Suprapubic skin (tissue), 4 donors: ENCODE results near the gene NR6A1. TPM values are rescaled to one million over a fixed set of nuclear protein-coding genes. Genes with fewer than 3 reads are reported as not detected.
"Not testable (repeated sequence)": the region's sequence is repeated elsewhere in the genome, so short reads cannot be mapped to it uniquely, and the experiment has no call there.

Source experiments
- DNase-seq, 2 donors: peaks; one replicate each; pipeline ENCODE4 v3.0.0-alpha.2; 2019; ENCODE audit warnings: low spot score in 2 of 2
- H3K27ac ChIP-seq: fragments of 200-600 bp; sonication (generic); one replicate; pipeline ENCODE4 v1.5.1; 2019
- H3K27me3 ChIP-seq: fragments of 200-600 bp; sonication (generic); one replicate; pipeline ENCODE4 v1.5.1; 2019
- H3K36me3 ChIP-seq: fragments of 200-600 bp; sonication (generic); one replicate; pipeline ENCODE4 v1.5.1; 2019
- H3K4me1 ChIP-seq: fragments of 200-600 bp; sonication (generic); one replicate; pipeline ENCODE4 v1.5.1; 2019
- H3K4me3 ChIP-seq: fragments of 200-600 bp; sonication (generic); one replicate; pipeline ENCODE4 v1.5.1; 2019; ENCODE audit warnings: mild to moderate bottlenecking
- H3K9me3 ChIP-seq: fragments of 200-600 bp; sonication (generic); one replicate; pipeline ENCODE4 v1.5.1; 2019
- CTCF ChIP-seq, 2 donors: fragments of 200-600 bp in 1 of 2; fragments of 450-650 bp in 1 of 2; sonication (generic) in 1 of 2; IDR thresholded peaks; one replicate each; pipeline ENCODE4 v1.5.1; 2016 to 2019; ENCODE audit warnings: antibody characterized with exemption in 2 of 2, mild to moderate bottlenecking in 1 of 2, moderate library complexity in 1 of 2
- EP300 ChIP-seq: sonication (generic); formaldehyde crosslinking; IDR thresholded peaks from one replicate; pipeline ENCODE4 v1.6.1; 2017; ENCODE audit warnings: antibody characterized with exemption
- POLR2A ChIP-seq, 2 donors: fragments of 450-650 bp; IDR thresholded peaks; one replicate each; pipeline ENCODE4 v1.6.1; 2017; ENCODE audit warnings: antibody characterized with exemption in 2 of 2, mild to moderate bottlenecking in 2 of 2, moderate library complexity in 2 of 2
- POLR2AphosphoS5 ChIP-seq, 3 donors: sonication (generic); formaldehyde crosslinking; IDR thresholded peaks; one replicate each; pipeline ENCODE4 v1.6.1; 2017; ENCODE audit warnings: antibody characterized with exemption in 3 of 3
- WGBS: methylation state at CpG from one replicate; pipeline ENCODE4 v1.1.5; 2018; 5-methylcytosine and 5-hydroxymethylcytosine counted together
- total RNA-seq, 4 donors: library from RNA; depleted of rRNA; stranded (reverse); fragments of >200 nt; gene quantifications; one replicate each; pipeline ENCODE4 v1.1.0, GENCODE V29; 2016

NR6A1 gene
- total RNA-seq, 4 donors from 2014 or later: 6.5 to 10.1 (median 6.8) TPM

DNA sequence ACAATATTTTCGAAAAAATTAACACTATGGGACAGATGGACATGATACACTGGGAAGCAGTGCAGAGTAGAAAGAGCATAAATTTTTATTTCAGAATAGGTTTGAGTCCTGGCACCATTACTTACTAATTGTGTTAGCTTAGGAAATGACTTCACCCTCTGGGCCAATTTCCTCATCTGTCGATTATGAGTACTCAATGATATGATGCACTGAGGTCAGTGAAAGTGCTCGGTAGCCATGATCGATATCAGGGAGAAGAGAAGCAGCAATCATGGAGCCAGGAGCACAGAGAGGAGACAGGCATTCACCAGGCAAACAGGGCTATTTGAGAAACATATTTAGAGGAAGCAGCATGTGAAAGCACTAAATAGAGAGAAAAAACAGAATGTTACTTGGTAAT, 29.4 kb downstream of the NR6A1 start:
- TF ChIP-seq POLR2A (IDR thresholded peaks at IDR 0.05) (no peak), POLR2AphosphoS5 (IDR thresholded peaks at IDR 0.05) (no peak), CTCF (IDR thresholded peaks at IDR 0.05) (no peak), EP300 (no peak)
- H3K27ac ChIP-seq: no peak overlapping the region

DNA sequence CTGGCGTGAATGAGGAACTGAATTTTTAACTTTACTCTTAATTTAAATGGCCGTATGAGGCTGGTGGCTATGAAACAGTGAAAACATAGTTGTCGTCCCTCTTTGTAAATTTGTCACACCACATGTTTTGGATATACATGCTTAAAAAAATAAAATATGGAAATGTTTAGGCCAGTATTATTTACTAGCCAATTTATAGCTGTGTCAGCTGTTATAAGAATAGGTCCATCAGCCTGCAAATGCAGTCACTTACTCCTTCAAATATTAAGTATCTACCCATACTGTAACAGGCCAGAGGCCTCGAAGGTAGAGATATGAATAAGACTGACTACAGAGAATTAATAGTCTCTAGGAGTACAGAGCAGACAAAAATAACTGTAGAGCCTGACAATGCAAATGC, 30.0 kb downstream of the NR6A1 start:
- TF ChIP-seq EP300: no peak
- no peak for TF ChIP-seq POLR2AphosphoS5 (IDR thresholded peaks at IDR 0.05)
- TF ChIP-seq CTCF (IDR thresholded peaks at IDR 0.05): no peak
- TF ChIP-seq POLR2A (IDR thresholded peaks at IDR 0.05): no peak
- Histone ChIP-seq H3K9me3 (no peaks in the 10 kb centered on the region), H3K4me3 (no peak overlapping the region), H3K36me3 (no peaks in the 10 kb centered on the region), H3K4me1 (no peaks in the 10 kb centered on the region), H3K27ac (no peak overlapping the region), H3K27me3 (no peaks in the 10 kb centered on the region)
- 95% methylated on average over 4 of the region's 4 CpGs for WGBS
- no peak for DNase-seq

More for the DNA sequence above, 29.4 kb downstream of the NR6A1 start:
- no peaks in the 10 kb centered on the region for H3K4me1 ChIP-seq
- no peak overlapping the region for H3K4me3 ChIP-seq
- H3K27me3 ChIP-seq: no peaks in the 10 kb centered on the region
- no peaks in the 10 kb centered on the region for H3K9me3 ChIP-seq
- DNase-seq: no peak
- H3K36me3 ChIP-seq: no peaks in the 10 kb centered on the region
- 77% methylated on average over 4 of the region's 4 CpGs for WGBS

GRCh38 chr9:124739360-124739759, 31.8 kb downstream of the NR6A1 start:
- 93% methylated on average over 2 of the region's 2 CpGs for WGBS
- TF ChIP-seq EP300 (no peak), CTCF (IDR thresholded peaks at IDR 0.05) (no peak), POLR2AphosphoS5 (IDR thresholded peaks at IDR 0.05) (no peak), POLR2A (IDR thresholded peaks at IDR 0.05) (no peak)
- no peak overlapping the region for H3K4me3 ChIP-seq
- no peak overlapping the region for H3K27ac ChIP-seq
- no peaks in the 10 kb centered on the region for H3K9me3 ChIP-seq
- no peaks in the 10 kb centered on the region for H3K27me3 ChIP-seq
- H3K36me3 ChIP-seq: no peaks in the 10 kb centered on the region
- peaks cover 10% of the 10 kb centered on the region for H3K4me1 ChIP-seq
- DNase-seq: no peak

DNA sequence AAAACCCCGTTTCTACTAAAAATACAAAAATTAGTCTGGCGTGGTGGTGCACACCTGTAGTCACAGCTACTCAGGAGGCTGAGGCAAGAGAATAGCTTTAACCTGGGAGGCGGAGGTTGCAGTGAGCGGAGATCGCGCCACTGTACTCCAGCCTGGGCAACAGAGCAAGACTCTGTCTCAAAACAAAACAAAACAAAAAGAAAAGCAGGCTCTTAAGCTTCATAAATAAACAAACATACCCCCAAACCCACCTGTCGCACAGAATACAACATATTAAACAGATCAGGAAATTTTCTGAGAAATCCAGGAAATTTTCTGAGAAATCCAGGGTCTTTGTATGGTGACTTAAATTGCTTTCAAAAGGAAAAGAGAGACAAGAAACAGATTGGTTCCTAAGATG, 33.0 kb downstream of the NR6A1 start:
- DNase-seq, H3K4me3 ChIP-seq, H3K9me3 ChIP-seq, H3K27me3 ChIP-seq, H3K36me3 ChIP-seq, H3K27ac ChIP-seq: not testable (repeated sequence)
- WGBS: 96% methylated on average over 7 of the region's 7 CpGs
- H3K4me1 ChIP-seq: peaks cover 13% of the 10 kb centered on the region

DNA sequence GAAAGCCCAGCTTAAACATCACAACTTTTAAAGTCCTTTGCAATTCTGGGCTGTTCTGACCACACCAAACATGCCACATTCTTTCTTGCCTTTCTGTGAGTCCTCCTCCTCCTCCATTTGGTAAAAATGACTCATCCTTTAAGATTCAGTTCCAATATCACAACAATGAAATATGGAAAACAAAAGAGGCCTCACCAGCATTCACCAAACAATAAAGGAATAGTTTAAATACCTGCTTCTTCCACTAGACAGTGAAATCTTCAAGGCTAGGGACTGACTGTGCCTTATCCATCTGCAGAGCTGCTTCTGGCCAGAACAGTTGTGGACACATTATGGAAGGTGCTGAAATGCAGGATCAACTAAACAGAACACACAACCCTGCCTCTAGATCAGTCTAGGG, 36.0 kb downstream of the NR6A1 start:
- no peaks in the 10 kb centered on the region for H3K9me3 ChIP-seq
- no peak overlapping the region for H3K4me3 ChIP-seq
- no peak for DNase-seq
- no peaks in the 10 kb centered on the region for H3K27me3 ChIP-seq
- peak overlapping the region; percentile 72 for H3K27ac ChIP-seq
- no peaks in the 10 kb centered on the region for H3K36me3 ChIP-seq
- TF ChIP-seq EP300: no peak
- peaks cover 13% of the 10 kb centered on the region for H3K4me1 ChIP-seq

GRCh38 chr9:124734741-124735083, 36.4 kb downstream of the NR6A1 start:
- peak overlapping the region; percentile 72 for H3K27ac ChIP-seq
- H3K4me1 ChIP-seq: peaks cover 13% of the 10 kb centered on the region
- not testable (repeated sequence) for DNase-seq, H3K27me3 ChIP-seq, H3K4me3 ChIP-seq, H3K9me3 ChIP-seq, H3K36me3 ChIP-seq
- 86% methylated on average over 7 of the region's 7 CpGs for WGBS

DNA sequence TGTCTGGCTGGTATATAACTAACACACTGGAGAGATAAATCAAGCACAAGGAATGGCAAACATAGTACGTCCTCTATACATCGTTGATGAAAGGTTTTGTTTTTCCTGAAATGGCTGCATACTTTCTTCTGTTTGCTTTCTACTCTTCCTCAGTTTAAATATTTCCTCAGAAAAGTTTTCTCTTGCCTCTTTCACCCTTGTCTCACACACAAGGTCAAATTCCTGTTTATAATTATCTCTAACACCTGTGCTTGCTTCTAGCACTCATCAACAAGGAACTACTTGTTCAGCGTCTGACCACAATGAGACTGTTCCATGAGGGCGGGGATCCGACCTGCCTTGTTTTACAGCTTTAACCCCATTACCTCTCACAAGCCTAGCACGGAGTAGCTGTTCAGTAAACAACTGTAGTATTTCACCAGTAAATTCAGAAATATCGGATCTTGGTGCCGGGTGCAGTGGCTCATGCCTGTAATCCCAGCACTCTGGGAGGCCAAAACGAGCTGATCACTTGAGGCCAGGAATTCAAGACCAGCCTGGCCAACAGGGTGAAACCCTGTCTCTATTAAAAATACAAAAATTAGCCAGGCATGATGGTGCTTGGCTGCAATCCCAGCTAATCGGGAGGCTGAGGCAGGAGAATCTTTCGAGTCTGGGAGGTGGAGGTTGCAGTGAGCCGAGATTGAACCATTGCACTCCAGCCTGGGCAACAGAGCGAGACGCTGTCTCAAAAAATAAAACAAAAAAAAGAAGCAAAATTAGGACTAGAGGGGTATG, 37.0 kb downstream of the NR6A1 start:
- DNase-seq: no peak
- H3K27ac ChIP-seq: peak overlapping the region; percentile 72
- H3K4me1 ChIP-seq: peaks cover 13% of the 10 kb centered on the region
- WGBS: 80% methylated on average over 14 of the region's 14 CpGs
- no peaks in the 10 kb centered on the region for H3K9me3 ChIP-seq
- no peak for TF ChIP-seq POLR2A (IDR thresholded peaks at IDR 0.05)
- no peak for TF ChIP-seq POLR2AphosphoS5 (IDR thresholded peaks at IDR 0.05)
- TF ChIP-seq CTCF (IDR thresholded peaks at IDR 0.05): no peak
- TF ChIP-seq EP300: no peak
- H3K27me3 ChIP-seq: no peaks in the 10 kb centered on the region
- no peak overlapping the region for H3K4me3 ChIP-seq
- no peaks in the 10 kb centered on the region for H3K36me3 ChIP-seq
